AG09309 (cell line): Measurements from ENCODE around the gene ABTB2.

Experiments
- DNase-seq: peaks from one replicate; pipeline ENCODE4 v3.0.0-alpha.2; 2010; ENCODE audit warnings: low read depth
- H3K4me3 ChIP-seq: 2 replicates; pipeline ENCODE4 v1.5.1; 2011; ENCODE audit warnings: mild to moderate bottlenecking, low read depth, low read length, moderate library complexity; ENCODE audit not compliant: control insufficient read depth
- TF ChIP-seq, protein P1 (sequence below): IDR thresholded peaks from 2 replicates; pipeline ENCODE4 v1.5.1; 2011; ENCODE audit warnings: mild to moderate bottlenecking, low read depth, low read length, inconsistent platforms; ENCODE audit not compliant: insufficient read depth, control insufficient read depth; ENCODE audit errors: missing control alignments

ABTB2 gene

DNA sequence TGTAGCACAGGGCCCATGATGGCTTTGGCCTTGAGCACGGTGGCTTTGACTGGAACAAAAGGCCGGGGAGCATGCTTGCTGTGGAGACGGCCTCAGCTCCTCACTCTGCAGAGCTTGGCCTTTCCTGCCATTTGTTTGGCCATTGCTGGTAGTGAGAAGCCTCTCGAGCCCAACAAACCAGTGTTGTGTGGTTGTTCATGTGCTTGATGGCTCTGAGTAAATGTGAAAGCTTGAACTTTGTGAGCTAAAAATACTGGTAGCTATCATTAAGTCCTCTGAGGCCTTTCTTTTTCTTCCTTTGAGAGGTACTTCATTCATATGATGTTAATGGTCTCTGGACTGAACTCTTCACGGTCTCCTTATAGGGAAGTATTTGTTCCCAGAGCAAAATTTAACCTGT is 212.7 kb downstream of the ABTB2 start:
- no peak overlapping the region for H3K4me3 ChIP-seq
- no peak for DNase-seq
- TF ChIP-seq, protein P1, sequence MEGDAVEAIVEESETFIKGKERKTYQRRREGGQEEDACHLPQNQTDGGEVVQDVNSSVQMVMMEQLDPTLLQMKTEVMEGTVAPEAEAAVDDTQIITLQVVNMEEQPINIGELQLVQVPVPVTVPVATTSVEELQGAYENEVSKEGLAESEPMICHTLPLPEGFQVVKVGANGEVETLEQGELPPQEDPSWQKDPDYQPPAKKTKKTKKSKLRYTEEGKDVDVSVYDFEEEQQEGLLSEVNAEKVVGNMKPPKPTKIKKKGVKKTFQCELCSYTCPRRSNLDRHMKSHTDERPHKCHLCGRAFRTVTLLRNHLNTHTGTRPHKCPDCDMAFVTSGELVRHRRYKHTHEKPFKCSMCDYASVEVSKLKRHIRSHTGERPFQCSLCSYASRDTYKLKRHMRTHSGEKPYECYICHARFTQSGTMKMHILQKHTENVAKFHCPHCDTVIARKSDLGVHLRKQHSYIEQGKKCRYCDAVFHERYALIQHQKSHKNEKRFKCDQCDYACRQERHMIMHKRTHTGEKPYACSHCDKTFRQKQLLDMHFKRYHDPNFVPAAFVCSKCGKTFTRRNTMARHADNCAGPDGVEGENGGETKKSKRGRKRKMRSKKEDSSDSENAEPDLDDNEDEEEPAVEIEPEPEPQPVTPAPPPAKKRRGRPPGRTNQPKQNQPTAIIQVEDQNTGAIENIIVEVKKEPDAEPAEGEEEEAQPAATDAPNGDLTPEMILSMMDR = no peak

- TF ChIP-seq, protein P1 = no peak
- no peak for DNase-seq
- H3K4me3 ChIP-seq = no peak overlapping the region
These were observed 214.8 kb downstream of the ABTB2 start for GRCh38 chr11:34143048-34143447.

- TF ChIP-seq, protein P1 = no peak
- no peak overlapping the region for H3K4me3 ChIP-seq
- DNase-seq = no peak
These were observed 217.7 kb downstream of the ABTB2 start for GRCh38 chr11:34140149-34140548.

GRCh38 chr11:34139346-34139745 is 218.5 kb downstream of the ABTB2 start:
- TF ChIP-seq, protein P1 = no peak
- no peak for DNase-seq
- H3K4me3 ChIP-seq = no peak overlapping the region

DNA sequence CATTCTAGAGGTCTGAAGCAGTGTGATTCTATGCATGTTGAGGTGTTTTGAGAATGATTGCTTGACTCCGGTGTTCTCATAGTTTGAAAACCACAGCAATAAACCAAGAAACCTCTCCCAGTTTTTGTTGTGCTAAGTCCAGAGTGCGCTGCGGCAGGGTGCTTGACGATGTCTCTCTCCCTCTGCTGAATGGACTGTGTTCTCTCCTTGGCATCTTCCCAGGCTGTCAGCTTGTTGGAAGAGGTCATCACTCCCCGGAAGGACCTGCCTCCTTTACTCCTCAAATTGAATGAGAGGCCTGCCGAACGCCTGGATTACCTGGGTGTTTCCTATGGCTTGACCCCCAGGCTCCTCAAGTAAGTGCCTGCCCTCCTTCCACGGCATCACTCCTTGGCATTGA is 221.4 kb downstream of the ABTB2 start:
- H3K4me3 ChIP-seq = no peak overlapping the region
- DNase-seq = no peak
- TF ChIP-seq, protein P1 = no peak

DNA sequence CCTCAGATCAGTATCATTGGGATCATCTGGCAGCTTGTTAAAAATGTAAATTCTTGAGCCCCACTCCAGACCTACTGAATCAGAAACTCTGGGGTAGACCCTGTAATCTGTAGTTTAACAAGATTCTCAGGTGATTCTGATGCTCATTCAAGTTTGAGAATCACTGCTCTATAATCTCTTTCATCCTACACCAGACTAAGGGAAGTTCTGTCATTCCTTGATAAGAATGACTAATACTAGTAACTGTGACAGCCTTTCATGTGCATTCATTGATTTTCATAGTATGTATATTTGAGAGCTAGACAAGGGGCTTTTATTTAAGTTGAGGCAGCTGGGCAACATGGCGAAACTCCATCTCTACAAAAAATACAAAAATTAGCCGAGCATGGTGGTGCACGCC is 222.4 kb downstream of the ABTB2 start:
- TF ChIP-seq, protein P1 = no peak
- DNase-seq = no peak
- H3K4me3 ChIP-seq = no peak overlapping the region

DNA sequence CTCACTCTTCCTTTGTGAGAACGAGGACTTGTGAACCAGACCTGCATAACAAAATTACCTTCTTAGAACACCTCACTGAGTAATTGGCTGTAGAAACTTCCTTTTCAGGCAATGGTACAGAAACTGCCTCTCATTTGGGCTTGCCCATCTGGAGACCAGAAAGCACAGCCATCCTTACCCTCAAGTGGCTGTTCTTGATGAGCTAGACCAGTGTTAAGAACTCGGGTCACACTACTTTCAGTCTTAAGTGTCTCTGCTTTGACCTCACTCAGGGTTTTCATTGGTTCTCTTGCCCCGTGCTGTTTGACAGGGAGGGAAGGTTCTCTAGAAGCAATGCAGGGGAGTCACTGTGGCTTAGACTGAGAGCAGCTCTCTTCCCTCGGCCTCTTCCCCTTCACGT is 223.0 kb downstream of the ABTB2 start:
- TF ChIP-seq, protein P1 = no peak
- DNase-seq = no peak
- no peak overlapping the region for H3K4me3 ChIP-seq
